Activated naive CD4-positive, alpha-beta T cell treated with Interleukin-2 at 50 U/mL for 16 hours (primary cell): ENCODE results near the gene DNAH17.
A peak's percentile ranks its signal among the peaks of the same experiment; 100 is the strongest.

Source experiments
- DNase-seq: peaks from one replicate; pipeline ENCODE4 v3.0.0-alpha.2; 2020

The DNAH17 gene

GRCh38 chr17:78427140-78427539, 150.1 kb downstream of the DNAH17 start:
- no peak for DNase-seq

GRCh38 chr17:78426293-78426879, 150.8 kb downstream of the DNAH17 start:
- DNase-seq = no peak

- no peak for DNase-seq
Measured at GRCh38 chr17:78425429-78425828, 151.8 kb downstream of the DNAH17 start.

- no peak for DNase-seq
Measured at GRCh38 chr17:78423961-78424675, 153.1 kb downstream of the DNAH17 start.

- DNase-seq = no peak
Measured at GRCh38 chr17:78422872-78423588, 154.2 kb downstream of the DNAH17 start.

GRCh38 chr17:78422267-78422605, 155.0 kb downstream of the DNAH17 start:
- no peak for DNase-seq

- DNase-seq = peak; percentile 80
Measured at GRCh38 chr17:78421534-78422266, 155.5 kb downstream of the DNAH17 start.

- no peak for DNase-seq
Measured at GRCh38 chr17:78421084-78421533, 156.1 kb downstream of the DNAH17 start.

GRCh38 chr17:78419970-78420815, 157.0 kb downstream of the DNAH17 start:
- DNase-seq = no peak

- DNase-seq = no peak
Measured at GRCh38 chr17:78418326-78419026, 158.7 kb downstream of the DNAH17 start.

GRCh38 chr17:78417531-78417909, 159.7 kb downstream of the DNAH17 start:
- DNase-seq = no peak

GRCh38 chr17:78416791-78417530, 160.2 kb downstream of the DNAH17 start:
- no peak for DNase-seq

GRCh38 chr17:78415821-78416711, 161.1 kb downstream of the DNAH17 start:
- no peak for DNase-seq

- peak; percentile 60 for DNase-seq
Measured at GRCh38 chr17:78414178-78415162, 162.7 kb downstream of the DNAH17 start.

GRCh38 chr17:78412403-78412802, 164.8 kb downstream of the DNAH17 start:
- peak; percentile 45 for DNase-seq

GRCh38 chr17:78411241-78411857, 165.8 kb downstream of the DNAH17 start:
- DNase-seq = no peak

GRCh38 chr17:78409191-78409928, 167.8 kb downstream of the DNAH17 start:
- DNase-seq = no peak
